Astrocyte (in vitro differentiated cells and primary cell): ENCODE measurements around the gene UBR4. TPM values are rescaled to one million over a fixed set of nuclear protein-coding genes. Genes with fewer than 3 reads are reported as not detected.

ENCODE experiments used
- DNase-seq: peaks from one replicate; pipeline ENCODE4 v3.0.0-alpha.2; 2010; ENCODE audit warnings: low read depth
- FAIRE-seq: peaks from 2 replicates; lab custom pipeline; 2011; peaks lifted over from hg19 to GRCh38; lab: Jason Lieb, UNC
- H2AFZ ChIP-seq: 2 replicates; pipeline ENCODE4 v1.6.0; 2012; ENCODE audit warnings: low read depth, low read length, inconsistent platforms
- H3K27ac ChIP-seq: 2 replicates; pipeline ENCODE4 v1.5.1; 2011; ENCODE audit warnings: low read depth, low read length, inconsistent platforms
- H3K27me3 ChIP-seq: 2 replicates; pipeline ENCODE4 v1.6.0; 2011; ENCODE audit warnings: low read length, inconsistent platforms; ENCODE audit not compliant: insufficient read depth
- H3K36me3 ChIP-seq: 2 replicates; pipeline ENCODE4 v1.5.1; 2011; ENCODE audit warnings: low read length, inconsistent platforms; ENCODE audit not compliant: insufficient read depth
- H3K4me1 ChIP-seq: 2 replicates; pipeline ENCODE4 v1.5.1; 2011; ENCODE audit warnings: low read length, inconsistent platforms; ENCODE audit not compliant: insufficient read depth
- H3K4me2 ChIP-seq: 2 replicates; pipeline ENCODE4 v1.6.0; 2012; ENCODE audit warnings: low read length, inconsistent platforms
- H3K4me3 ChIP-seq: 2 replicates; pipeline ENCODE4 v1.5.1; 2011; ENCODE audit warnings: low read depth, mild to moderate bottlenecking, low read length, inconsistent platforms; ENCODE audit not compliant: insufficient read depth
- H3K79me2 ChIP-seq: 2 replicates; pipeline ENCODE4 v1.6.0; 2012; ENCODE audit warnings: mild to moderate bottlenecking, low read length, inconsistent platforms; ENCODE audit not compliant: insufficient read depth
- H3K9ac ChIP-seq: 2 replicates; pipeline ENCODE4 v1.6.0; 2012; ENCODE audit warnings: mild to moderate bottlenecking, low read length, inconsistent platforms
- H3K9me3 ChIP-seq: 2 replicates; pipeline ENCODE4 v1.5.1; 2012; ENCODE audit warnings: low read depth, mild to moderate bottlenecking, low read length, inconsistent platforms; ENCODE audit not compliant: insufficient read depth
- H4K20me1 ChIP-seq: 2 replicates; pipeline ENCODE4 v1.6.0; 2012; ENCODE audit warnings: low read length, inconsistent platforms; ENCODE audit not compliant: insufficient read depth
- H3K27ac Mint-ChIP-seq: one replicate; pipeline ENCODE4 v1.8.0; 2021; ENCODE audit warnings: mild to moderate bottlenecking, mixed read lengths; ENCODE audit not compliant: unreplicated experiment
- H3K27me3 Mint-ChIP-seq: one replicate; pipeline ENCODE4 v1.8.0; 2021; ENCODE audit warnings: low read depth, mixed read lengths; ENCODE audit not compliant: unreplicated experiment
- H3K36me3 Mint-ChIP-seq: one replicate; pipeline ENCODE4 v1.8.0; 2021; ENCODE audit warnings: low read depth, mixed read lengths; ENCODE audit not compliant: unreplicated experiment
- H3K4me1 Mint-ChIP-seq: one replicate; pipeline ENCODE4 v1.8.0; 2021; ENCODE audit warnings: low read depth, mixed read lengths; ENCODE audit not compliant: unreplicated experiment
- H3K4me3 Mint-ChIP-seq: one replicate; pipeline ENCODE4 v1.8.0; 2021; ENCODE audit warnings: mild to moderate bottlenecking, moderate library complexity, mixed read lengths; ENCODE audit not compliant: unreplicated experiment
- H3K9me3 Mint-ChIP-seq: one replicate; pipeline ENCODE4 v1.8.0; 2021; ENCODE audit warnings: mild to moderate bottlenecking, mixed read lengths; ENCODE audit not compliant: unreplicated experiment
- EZH2 ChIP-seq: IDR thresholded peaks from 2 replicates; pipeline ENCODE4 v1.6.1; 2012; ENCODE audit warnings: mild to moderate bottlenecking, low read length, inconsistent platforms; ENCODE audit not compliant: insufficient read depth
- total RNA-seq: library from RNA; stranded (reverse); gene quantifications from 2 replicates; pipeline ENCODE4 v1.2.1, GENCODE V29; 2021
- TF ChIP-seq, protein P1 (sequence below): IDR thresholded peaks from 2 replicates; pipeline ENCODE4 v1.5.1; 2011; ENCODE audit warnings: low read depth, mild to moderate bottlenecking, inconsistent platforms, low read length, moderate library complexity; ENCODE audit not compliant: insufficient read depth

UBR4 gene
- total RNA-seq, 1 donor from 2014 or later: 153 TPM

DNA sequence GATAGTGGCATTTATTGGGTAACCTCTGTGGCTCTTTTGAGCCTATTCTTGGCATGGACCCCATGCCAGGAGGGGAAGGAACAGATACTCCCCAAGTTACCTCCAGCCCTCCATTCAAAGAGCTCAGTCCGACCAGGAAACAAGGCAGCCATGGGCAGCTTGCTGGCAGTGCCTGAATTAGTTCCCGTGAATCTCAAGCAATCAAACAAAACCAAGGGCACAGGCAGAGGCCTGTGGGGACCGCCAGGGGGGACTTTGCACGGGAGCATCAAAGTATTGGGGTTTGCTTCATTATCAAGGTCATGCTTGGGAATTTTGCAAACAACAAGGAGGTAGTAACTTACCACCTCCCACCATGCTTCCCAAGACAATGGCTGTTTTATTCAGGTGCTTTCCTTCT is 172.4 kb downstream of the UBR4 start:
- no peak overlapping the region for H3K9ac ChIP-seq
- no peak overlapping the region for H3K27ac Mint-ChIP-seq
- H3K4me2 ChIP-seq: no peak overlapping the region
- no peak for TF ChIP-seq EZH2
- TF ChIP-seq, protein P1, sequence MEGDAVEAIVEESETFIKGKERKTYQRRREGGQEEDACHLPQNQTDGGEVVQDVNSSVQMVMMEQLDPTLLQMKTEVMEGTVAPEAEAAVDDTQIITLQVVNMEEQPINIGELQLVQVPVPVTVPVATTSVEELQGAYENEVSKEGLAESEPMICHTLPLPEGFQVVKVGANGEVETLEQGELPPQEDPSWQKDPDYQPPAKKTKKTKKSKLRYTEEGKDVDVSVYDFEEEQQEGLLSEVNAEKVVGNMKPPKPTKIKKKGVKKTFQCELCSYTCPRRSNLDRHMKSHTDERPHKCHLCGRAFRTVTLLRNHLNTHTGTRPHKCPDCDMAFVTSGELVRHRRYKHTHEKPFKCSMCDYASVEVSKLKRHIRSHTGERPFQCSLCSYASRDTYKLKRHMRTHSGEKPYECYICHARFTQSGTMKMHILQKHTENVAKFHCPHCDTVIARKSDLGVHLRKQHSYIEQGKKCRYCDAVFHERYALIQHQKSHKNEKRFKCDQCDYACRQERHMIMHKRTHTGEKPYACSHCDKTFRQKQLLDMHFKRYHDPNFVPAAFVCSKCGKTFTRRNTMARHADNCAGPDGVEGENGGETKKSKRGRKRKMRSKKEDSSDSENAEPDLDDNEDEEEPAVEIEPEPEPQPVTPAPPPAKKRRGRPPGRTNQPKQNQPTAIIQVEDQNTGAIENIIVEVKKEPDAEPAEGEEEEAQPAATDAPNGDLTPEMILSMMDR: no peak
- FAIRE-seq: no peak
- no peaks in the 10 kb centered on the region for H3K36me3 ChIP-seq
- no peak overlapping the region for H2AFZ ChIP-seq
- H3K4me3 ChIP-seq: no peak overlapping the region
- peaks cover 24% of the 10 kb centered on the region for H3K4me1 ChIP-seq
- DNase-seq: no peak
- no peaks in the 10 kb centered on the region for H3K4me1 Mint-ChIP-seq
- no peaks in the 10 kb centered on the region for H4K20me1 ChIP-seq
- no peak overlapping the region for H3K27ac ChIP-seq
- H3K4me3 Mint-ChIP-seq: no peak overlapping the region
- H3K9me3 Mint-ChIP-seq: peaks cover 1% of the 10 kb centered on the region
- no peaks in the 10 kb centered on the region for H3K27me3 ChIP-seq
- peaks cover 48% of the 10 kb centered on the region for H3K27me3 Mint-ChIP-seq
- no peaks in the 10 kb centered on the region for H3K9me3 ChIP-seq
- H3K36me3 Mint-ChIP-seq: peaks cover 4% of the 10 kb centered on the region
- H3K79me2 ChIP-seq: no peaks in the 10 kb centered on the region

- no peak overlapping the region for H3K4me3 ChIP-seq
- peaks cover 28% of the 10 kb centered on the region for H3K4me1 ChIP-seq
- no peaks in the 10 kb centered on the region for H3K27me3 ChIP-seq
- TF ChIP-seq EZH2: no peak
- TF ChIP-seq, protein P1: no peak
- H3K4me3 Mint-ChIP-seq: no peak overlapping the region
- H4K20me1 ChIP-seq: no peaks in the 10 kb centered on the region
- H3K9me3 Mint-ChIP-seq: peaks cover 1% of the 10 kb centered on the region
- no peak for FAIRE-seq
- H3K27ac Mint-ChIP-seq: no peak overlapping the region
- peaks cover 46% of the 10 kb centered on the region for H3K27me3 Mint-ChIP-seq
- DNase-seq: no peak
- H3K9ac ChIP-seq: no peak overlapping the region
- H3K4me2 ChIP-seq: no peak overlapping the region
- no peaks in the 10 kb centered on the region for H3K36me3 ChIP-seq
- no peaks in the 10 kb centered on the region for H3K79me2 ChIP-seq
- no peak overlapping the region for H2AFZ ChIP-seq
- H3K4me1 Mint-ChIP-seq: peaks cover 2% of the 10 kb centered on the region
- no peak overlapping the region for H3K27ac ChIP-seq
- H3K36me3 Mint-ChIP-seq: peaks cover 4% of the 10 kb centered on the region
- no peaks in the 10 kb centered on the region for H3K9me3 ChIP-seq
These were observed 173.1 kb downstream of the UBR4 start for GRCh38 chr1:19036813-19037605.
